Activated effector memory CD4-positive, alpha-beta T cell treated with Interleukin-2 at 50 U/mL for 16 hours (primary cell): ENCODE results near the gene ADM2.
"Not testable (repeated sequence)": the region's sequence is repeated elsewhere in the genome, so short reads cannot be mapped to it uniquely, and the experiment has no call there.

Experiments
- DNase-seq: peaks from one replicate; pipeline ENCODE4 v3.0.0-alpha.2; 2020

The ADM2 gene

GRCh38 chr22:50506611-50507420 lies 25.5 kb downstream of the ADM2 start:
- no peak for DNase-seq

GRCh38 chr22:50507421-50507990 lies 26.2 kb downstream of the ADM2 start, which contains the start of gene LMF2:
Gene LMF2, minus strand, starts transcription at chr22:50507702. Its CDS starts 27 bp downstream, at chr22:50507675.
- peak; percentile 94 for DNase-seq

GRCh38 chr22:50507991-50508884 lies 26.9 kb downstream of the ADM2 start, which contains the start of gene NCAPH2:
Gene NCAPH2, plus strand, starts transcription at chr22:50508224. Its CDS starts 114 bp downstream, at chr22:50508338.
- DNase-seq: peak; percentile 96

- no peak for DNase-seq
Observed at GRCh38 chr22:50508897-50509296, 27.6 kb downstream of the ADM2 start.

GRCh38 chr22:50513175-50513574 lies 31.8 kb downstream of the ADM2 start:
- no peak for DNase-seq

GRCh38 chr22:50516068-50516467 lies 34.7 kb downstream of the ADM2 start:
- DNase-seq: no peak

GRCh38 chr22:50516891-50517290 lies 35.5 kb downstream of the ADM2 start:
- DNase-seq: no peak

GRCh38 chr22:50517495-50518260 lies 36.3 kb downstream of the ADM2 start:
- DNase-seq: no peak

- no peak for DNase-seq
Observed at GRCh38 chr22:50518606-50519005, 37.3 kb downstream of the ADM2 start.

GRCh38 chr22:50519151-50519550 lies 37.8 kb downstream of the ADM2 start:
- no peak for DNase-seq

- DNase-seq: not testable (repeated sequence)
Observed at GRCh38 chr22:50520184-50520583, 38.8 kb downstream of the ADM2 start.

GRCh38 chr22:50520826-50521453 lies 39.6 kb downstream of the ADM2 start:
- no peak for DNase-seq

GRCh38 chr22:50521710-50522109 lies 40.4 kb downstream of the ADM2 start:
- no peak for DNase-seq

- DNase-seq: no peak
Observed at GRCh38 chr22:50522208-50522805, 41.0 kb downstream of the ADM2 start.

- no peak for DNase-seq
Observed at GRCh38 chr22:50522806-50523438, 41.6 kb downstream of the ADM2 start.

GRCh38 chr22:50523458-50523805 lies 42.1 kb downstream of the ADM2 start:
- DNase-seq: no peak

GRCh38 chr22:50523806-50524675 lies 42.7 kb downstream of the ADM2 start:
- no peak for DNase-seq

GRCh38 chr22:50524676-50525103 lies 43.3 kb downstream of the ADM2 start:
- no peak for DNase-seq

- DNase-seq: peak; percentile 97
Observed at GRCh38 chr22:50525104-50525857, 43.9 kb downstream of the ADM2 start, which contains the start of gene SCO2. Gene SCO2, minus strand, starts transcription at chr22:50525598. Its CDS starts 1,187 bp downstream, at chr22:50524411.

- no peak for DNase-seq
Observed at GRCh38 chr22:50525858-50526107, 44.4 kb downstream of the ADM2 start.
